Gastrocnemius medialis (tissue), 4 donors: ENCODE measurements around the gene OR4D1.

Experiments
- CTCF ChIP-seq, 5 experiments: fragments of 450-650 bp in 3 of 5; fragments of 200-600 bp in 2 of 5; sonication (generic) in 2 of 5; IDR thresholded peaks in 4 of 5; conservative IDR thresholded peaks in 1 of 5; 1 replicate in 4 of 5; 2 replicates in 1 of 5; pipeline ENCODE4 v1.5.1; 2016 to 2019; ENCODE audit warnings: antibody characterized with exemption in 5 of 5, mild to moderate bottlenecking in 3 of 5, moderate library complexity in 3 of 5
- POLR2A ChIP-seq, 2 donors: fragments of 450-650 bp; IDR thresholded peaks; one replicate each; pipeline ENCODE4 v1.6.1; 2017; ENCODE audit warnings: antibody characterized with exemption in 2 of 2, mild to moderate bottlenecking in 2 of 2, moderate library complexity in 2 of 2

DNA sequence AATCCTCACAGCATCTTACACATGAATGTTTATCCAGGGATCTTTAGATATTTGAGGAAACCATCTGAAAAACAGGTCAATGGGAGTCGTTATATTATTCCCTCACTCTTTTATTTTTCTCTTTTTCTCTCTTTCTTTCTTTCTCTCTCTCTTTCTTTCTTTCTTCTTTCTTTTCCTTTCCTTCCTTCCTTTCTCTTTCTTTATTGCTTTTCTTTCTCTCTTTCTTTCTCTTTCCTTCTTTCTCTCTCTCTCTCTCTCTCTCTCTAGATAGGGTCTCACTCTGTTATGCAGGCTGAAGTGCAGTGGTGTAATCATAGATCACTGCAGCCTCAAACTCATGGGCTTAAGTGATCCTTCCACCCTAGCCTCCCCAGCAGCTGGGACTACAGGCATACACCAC lies 20.3 kb upstream of the OR4D1 start:
- TF ChIP-seq POLR2A (IDR thresholded peaks at IDR 0.05) (no peak), CTCF (IDR thresholded peaks at IDR 0.05 in 4 of 5, conservative IDR thresholded peaks at IDR 0.05 in 1 of 5) (no peak)
